IMR-90 (cell line): Measurements from ENCODE around the gene SYNPR. TPM values are rescaled to one million over a fixed set of nuclear protein-coding genes. Genes with fewer than 3 reads are reported as not detected.

Source experiments
- ATAC-seq: fragments of 200-7000 bp; cut with Tn5 transposase; 2 replicates; pipeline ENCODE4 v1.9.1; 2020; ENCODE audit warnings: low read depth, mild to moderate bottlenecking, moderate library complexity
- BruUV-seq: library from RNA; stranded (reverse); fragments of 400-500 nt; replicated peaks from 2 replicates; lab custom pipeline; 2021; lab: Mats Ljungman, UMichigan
- CTCF ChIA-PET: fragments of 300-600 bp; formaldehyde crosslinking; extraction: SDS; loops from one replicate; lab custom pipeline; 2021; ENCODE audit warnings: antibody characterized with exemption; lab: Yijun Ruan, JAX
- POLR2A ChIA-PET: fragments of 300-600 bp; sonication (Branson Sonifier 250); formaldehyde crosslinking; loops from one replicate; lab custom pipeline; 2022; ENCODE audit warnings: antibody characterized with exemption; ENCODE audit not compliant: unreplicated experiment; lab: Charles Lee
- DNase-seq: peaks from one replicate; pipeline ENCODE4 v3.0.0; 2013
- H2AFZ ChIP-seq: replicated peaks from 2 replicates; pipeline ENCODE3; 2013; ENCODE audit warnings: low read length, mild to moderate bottlenecking; ENCODE audit not compliant: poor library complexity
- H2AK5ac ChIP-seq: 2 replicates; pipeline ENCODE4 v1.6.1; 2013; ENCODE audit warnings: low read depth, low read length, inconsistent platforms
- H2AK9ac ChIP-seq: replicated peaks from 2 replicates; pipeline ENCODE3; 2013; ENCODE audit warnings: mild to moderate bottlenecking, low read depth, low read length, moderate library complexity; ENCODE audit not compliant: poor library complexity
- H2BK120ac ChIP-seq: 2 replicates; pipeline ENCODE4 v1.6.1; 2013; ENCODE audit warnings: low read depth, low read length, inconsistent platforms
- H2BK15ac ChIP-seq: 3 replicates; pipeline ENCODE4 v1.6.1; 2013; ENCODE audit warnings: low read depth, low read length, inconsistent platforms
- H2BK20ac ChIP-seq: 2 replicates; pipeline ENCODE4 v1.6.1; 2013; ENCODE audit warnings: low read depth, mild to moderate bottlenecking, inconsistent platforms, low read length, moderate library complexity
- H2BK5ac ChIP-seq: 2 replicates; pipeline ENCODE4 v1.6.1; 2013; ENCODE audit warnings: mild to moderate bottlenecking, low read depth, low read length, inconsistent platforms; ENCODE audit not compliant: poor library complexity, severe bottlenecking
- H3K14ac ChIP-seq: replicated peaks from 2 replicates; pipeline ENCODE4 v1.6.1; 2013; ENCODE audit warnings: low read depth, low read length, inconsistent platforms
- H3K18ac ChIP-seq: 2 replicates; pipeline ENCODE4 v1.6.1; 2013; ENCODE audit warnings: low read depth, low read length, control low read depth
- H3K23ac ChIP-seq: 2 replicates; pipeline ENCODE4 v1.6.1; 2013; ENCODE audit warnings: low read depth, low read length, inconsistent platforms
- H3K27ac ChIP-seq: 2 replicates; pipeline ENCODE4 v1.5.1; 2013; ENCODE audit warnings: mild to moderate bottlenecking, control low read depth, low read length; ENCODE audit not compliant: insufficient read depth
- H3K27me3 ChIP-seq: 2 replicates; pipeline ENCODE4 v1.6.1; 2013; ENCODE audit warnings: low read length; ENCODE audit not compliant: control insufficient read depth, insufficient read depth
- H3K36me3 ChIP-seq: 2 replicates; pipeline ENCODE4 v1.6.1; 2013; ENCODE audit warnings: low read length, mixed read lengths; ENCODE audit not compliant: control insufficient read depth, insufficient read depth
- H3K4ac ChIP-seq: 2 replicates; pipeline ENCODE4 v1.6.1; 2013; ENCODE audit warnings: low read depth, low read length, inconsistent platforms
- H3K4me1 ChIP-seq: 2 replicates; pipeline ENCODE4 v1.6.1; 2013; ENCODE audit warnings: low read length, mixed read lengths; ENCODE audit not compliant: control insufficient read depth, insufficient read depth
- H3K4me2 ChIP-seq: 2 replicates; pipeline ENCODE4 v1.6.1; 2013; ENCODE audit warnings: low read depth, mild to moderate bottlenecking, control low read depth, low read length, moderate library complexity
- H3K4me3 ChIP-seq: 2 replicates; pipeline ENCODE4 v1.5.1; 2013; ENCODE audit warnings: low read depth, mild to moderate bottlenecking, control low read depth, low read length, moderate library complexity; ENCODE audit not compliant: insufficient read depth
- H3K56ac ChIP-seq: 2 replicates; pipeline ENCODE4 v1.6.1; 2013; ENCODE audit warnings: low read length, inconsistent platforms; ENCODE audit not compliant: insufficient read depth; ENCODE audit errors: extremely low read depth
- H3K79me1 ChIP-seq, 2 experiments: 2 replicates each; pipeline ENCODE4 v1.6.1; 2013; ENCODE audit warnings: low read length in 2 of 2, inconsistent platforms in 1 of 2, low read depth in 1 of 2
- H3K9ac ChIP-seq: 2 replicates; pipeline ENCODE4 v1.6.1; 2013; ENCODE audit warnings: low read depth, low read length, control low read depth
- H3K9me1 ChIP-seq: 2 replicates; pipeline ENCODE4 v1.6.1; 2013; ENCODE audit warnings: low read length, inconsistent platforms; ENCODE audit not compliant: insufficient read depth
- H3K9me3 ChIP-seq: 2 replicates; pipeline ENCODE4 v1.6.1; 2013; ENCODE audit warnings: low read length; ENCODE audit not compliant: control insufficient read depth, insufficient read depth
- H4K20me1 ChIP-seq: 2 replicates; pipeline ENCODE4 v1.6.1; 2013; ENCODE audit warnings: low read length, inconsistent platforms; ENCODE audit not compliant: insufficient read depth
- H4K5ac ChIP-seq: 2 replicates; pipeline ENCODE4 v1.6.1; 2013; ENCODE audit warnings: mild to moderate bottlenecking, low read depth, low read length, control low read depth
- H4K8ac ChIP-seq, 2 experiments: 2 replicates each; pipeline ENCODE4 v1.6.1; 2013; ENCODE audit warnings: low read depth in 2 of 2, low read length in 2 of 2, control low read depth in 1 of 2, inconsistent platforms in 1 of 2
- H4K91ac ChIP-seq: 2 replicates; pipeline ENCODE4 v1.6.1; 2013; ENCODE audit warnings: low read depth, low read length, inconsistent platforms; ENCODE audit not compliant: insufficient read depth
- BHLHE40 ChIP-seq: fragments of 150-350 bp; IDR thresholded peaks from 2 replicates; pipeline ENCODE4 v1.6.1; 2016; ENCODE audit warnings: mild to moderate bottlenecking, low read depth, low read length
- CEBPB ChIP-seq: IDR thresholded peaks from 2 replicates; pipeline ENCODE4 v1.6.1; 2012; ENCODE audit warnings: low read depth, low read length, improper control_type of control experiment
- CTCF ChIP-seq: conservative IDR thresholded peaks from 2 replicates; pipeline ENCODE4 v1.5.1; 2012; ENCODE audit warnings: mild to moderate bottlenecking, low read depth, low read length, improper control_type of control experiment
- FOS ChIP-seq: fragments of 150-350 bp; IDR thresholded peaks from 2 replicates; pipeline ENCODE4 v1.6.1; 2016; ENCODE audit warnings: low read depth, low read length
- MAFK ChIP-seq: IDR thresholded peaks from 2 replicates; pipeline ENCODE4 v1.6.1; 2012; ENCODE audit warnings: low read depth, low read length, improper control_type of control experiment
- MAZ ChIP-seq: IDR thresholded peaks from 2 replicates; pipeline ENCODE4 v1.6.1; 2012; ENCODE audit warnings: low read depth, mild to moderate bottlenecking, low read length, improper control_type of control experiment, moderate library complexity, borderline replicate concordance
- MXI1 ChIP-seq: IDR thresholded peaks from 2 replicates; pipeline ENCODE4 v1.6.1; 2012; ENCODE audit warnings: low read depth, mild to moderate bottlenecking, low read length, moderate library complexity, borderline replicate concordance
- NFE2L2 ChIP-seq: fragments of 150-350 bp; IDR thresholded peaks from 2 replicates; pipeline ENCODE4 v1.6.1; 2016; ENCODE audit warnings: low read depth, mild to moderate bottlenecking, low read length
- RAD21 ChIP-seq: IDR thresholded peaks from 2 replicates; pipeline ENCODE4 v1.6.1; 2012; ENCODE audit warnings: low read length, improper control_type of control experiment
- RCOR1 ChIP-seq: IDR thresholded peaks from 2 replicates; pipeline ENCODE4 v1.6.1; 2012; ENCODE audit warnings: mild to moderate bottlenecking, low read length, improper control_type of control experiment; ENCODE audit not compliant: insufficient replicate concordance
- RFX5 ChIP-seq: IDR thresholded peaks from 2 replicates; pipeline ENCODE4 v1.8.0; 2012; ENCODE audit warnings: low read depth, mild to moderate bottlenecking, low read length, moderate library complexity
- SMC3 ChIP-seq: fragments of 150-350 bp; IDR thresholded peaks from 2 replicates; pipeline ENCODE4 v1.6.1; 2016; ENCODE audit warnings: low read depth, mild to moderate bottlenecking, antibody characterized with exemption, low read length, moderate library complexity
- USF2 ChIP-seq: fragments of 150-350 bp; IDR thresholded peaks from 2 replicates; pipeline ENCODE4 v1.6.1; 2017; ENCODE audit warnings: mild to moderate bottlenecking, antibody characterized with exemption, low read length, low read depth
- WGBS, 2 experiments: methylation state at CpG; one replicate each; pipeline versions ENCODE4 v1.1.5 to v1.1.7; 2013; ENCODE audit warnings: missing lambda C conversion rate in 2 of 2; ENCODE audit not compliant: insufficient read length in 1 of 2; ENCODE audit errors: extremely low coverage in 2 of 2; 5-methylcytosine and 5-hydroxymethylcytosine counted together
- dilution Hi-C: fragments of 300-500 bp; cut with HindIII; formaldehyde crosslinking; loops from one replicate; pipeline ENCODE4 v1.14.3; 2018; ENCODE audit warnings: low sequenced_read_pairs; ENCODE audit not compliant: unreplicated experiment
- in situ Hi-C: fragments of 300-500 bp; cut with MboI; formaldehyde crosslinking; loops from 3 replicates; pipeline ENCODE4 v1.14.3; 2019; ENCODE audit warnings: low sequenced_read_pairs, inconsistent platforms, mixed read lengths
- intact Hi-C: fragments of 100-400 bp; cut with micrococcal nuclease; formaldehyde crosslinking; loops from 2 replicates; pipeline ENCODE4 v1.10.0; 2022
- polyA plus RNA-seq, 3 experiments: library from polyadenylated mRNA; depleted of rRNA; stranded (reverse); fragments of >200 nt; gene quantifications; 2 replicates each; pipeline ENCODE4 v1.2.3, GENCODE V29; 2012; ENCODE audit warnings: low replicate concordance in 1 of 3
- total RNA-seq: library from RNA; depleted of rRNA; stranded (reverse); fragments of >200 nt; gene quantifications from 2 replicates; pipeline ENCODE4 v1.2.3, GENCODE V29; 2012

SYNPR gene
- total and polyA plus RNA-seq, 2 of the 4 experiments (the other 2 are of a cell fraction) = not detected

- Histone ChIP-seq H3K4ac (no peak overlapping the region), H2AFZ (no peak overlapping the region), H3K14ac (no peak overlapping the region), H3K36me3 (no peaks in the 10 kb centered on the region), H3K9me3 (no peaks in the 10 kb centered on the region), H3K27me3 (no peaks in the 10 kb centered on the region; the same call in 1 of the 2 replicates), H3K4me2 (no peak overlapping the region), H3K9ac (no peak overlapping the region), H4K20me1 (no peaks in the 10 kb centered on the region), H2AK9ac (no peak overlapping the region), H2BK15ac (no peak overlapping the region), H2AK5ac (no peak overlapping the region), H4K91ac (no peak overlapping the region), H4K5ac (no peak overlapping the region), H2BK120ac (no peak overlapping the region), H3K9me1 (no peaks in the 10 kb centered on the region), H3K4me1 (no peaks in the 10 kb centered on the region), H3K23ac (no peak overlapping the region), H2BK20ac (no peak overlapping the region), H4K8ac (no peak overlapping the region), H3K4me3 (no peak overlapping the region), H3K56ac (no peak overlapping the region), H3K79me1 (no peaks in the 10 kb centered on the region), H3K27ac (no peak overlapping the region), H2BK5ac (no peak overlapping the region), H3K18ac (no peak overlapping the region)
- ChIA-PET CTCF (interaction anchor here (0.7 kb wide), 1 partner anchor 63 kb away, joined by 3 read pairs; no protein-coding TSS in a partner anchor), POLR2A (interaction anchor here (0.6 kb wide), 1 partner anchor 766 kb away, joined by 12 read pairs; no protein-coding TSS in a partner anchor)
- dilution Hi-C loops = no loop called here
- no CpG with 5 or more reads among the region's 1 CpG for WGBS, 2 experiments
- peak; percentile 40; the same call in 1 of the 2 replicates for ATAC-seq
- no peak for DNase-seq
- intact Hi-C loops = loop anchor here (1.0 kb wide), 2 partner anchors 157 to 332 kb away; no protein-coding TSS in a partner anchor
- in situ Hi-C loops = loop anchor here (10.0 kb wide), 1 partner anchor 306 kb away; no protein-coding TSS in a partner anchor
- peak; percentile 28; the same call in 1 of the 2 replicates for TF ChIP-seq RAD21
- TF ChIP-seq CTCF = peak; percentile 36
- TF ChIP-seq MAFK = no peak
- no peak for TF ChIP-seq NFE2L2
- no peak for TF ChIP-seq MXI1
- no peak for TF ChIP-seq RFX5
- TF ChIP-seq CEBPB = no peak
- no peak for TF ChIP-seq BHLHE40
- no peak for TF ChIP-seq SMC3
- TF ChIP-seq FOS = no peak
- TF ChIP-seq USF2 = no peak
- TF ChIP-seq MAZ = no peak
- TF ChIP-seq RCOR1 = no peak
- no TSS peak for BruUV-seq
These were observed 383.1 kb downstream of the SYNPR start for GRCh38 chr3:63661242-63661641.
